GM12878 (cell line): ENCODE results near the gene FAM53B. TPM values are rescaled to one million over a fixed set of nuclear protein-coding genes. Genes with fewer than 3 reads are reported as not detected.

Experiments used
- ATAC-seq: fragments of 200-7000 bp; cut with Tn5 transposase; 3 replicates; pipeline ENCODE4 v1.9.1; 2020; ENCODE audit warnings: mild to moderate bottlenecking, moderate library complexity
- BruUV-seq: library from RNA; stranded (reverse); fragments of 400-500 nt; replicated peaks from 2 replicates; lab custom pipeline; 2021; lab: Mats Ljungman, UMichigan
- CTCF ChIA-PET: fragments of 300-600 bp; sonication (Branson Sonifier 250); formaldehyde crosslinking; extraction: SDS; loops from one replicate; lab custom pipeline; 2021; ENCODE audit warnings: inconsistent platforms; lab: Yijun Ruan, JAX
- POLR2A ChIA-PET: fragments of 350-600 bp; formaldehyde crosslinking; extraction: SDS; loops from one replicate; lab custom pipeline; 2021; ENCODE audit warnings: inconsistent platforms; lab: Charles Lee
- RAD21 ChIA-PET: fragments of 300-600 bp; sonication (Branson Sonifier 250); formaldehyde crosslinking; loops from one replicate; lab custom pipeline; 2023; ENCODE audit warnings: antibody characterized with exemption; ENCODE audit not compliant: unreplicated experiment; lab: Charles Lee
- SMC1A ChIA-PET: fragments of 300-600 bp; sonication (Branson Sonifier 250); formaldehyde crosslinking; loops from one replicate; lab custom pipeline; 2023; ENCODE audit not compliant: unreplicated experiment, uncharacterized antibody; lab: Charles Lee
- DNase-seq: peaks from one replicate; pipeline ENCODE4 v3.0.0-alpha.2; 2011; ENCODE audit warnings: low read depth, low spot score
- FAIRE-seq: peaks from 3 replicates; lab custom pipeline; 2011; peaks lifted over from hg19 to GRCh38; lab: Jason Lieb, UNC
- H2AFZ ChIP-seq: 2 replicates; pipeline ENCODE4 v1.6.0; 2011; ENCODE audit warnings: low read depth, low read length, control low read depth; ENCODE audit not compliant: control insufficient read depth
- H3K27ac ChIP-seq: 2 replicates; pipeline ENCODE4 v1.5.1; 2011; ENCODE audit warnings: control low read depth; ENCODE audit not compliant: control insufficient read depth, insufficient read depth
- H3K27me3 ChIP-seq, 2 experiments: replicated peaks in 1 of 2; 2 replicates each; pipeline versions ENCODE4 v1.6.0 to v1.6.1; 2011; ENCODE audit warnings: low read length in 1 of 2; ENCODE audit not compliant: control insufficient read depth in 2 of 2, insufficient read depth in 2 of 2
- H3K36me3 ChIP-seq, 2 experiments: 2 replicates each; pipeline ENCODE4 v1.5.1; 2011; ENCODE audit warnings: low read length in 1 of 2; ENCODE audit not compliant: control insufficient read depth in 2 of 2, insufficient read depth in 2 of 2
- H3K4me1 ChIP-seq: 2 replicates; pipeline ENCODE4 v1.6.1; 2011; ENCODE audit warnings: mild to moderate bottlenecking, low read length, moderate library complexity, mixed read lengths; ENCODE audit not compliant: control insufficient read depth, insufficient read depth
- H3K4me2 ChIP-seq: 2 replicates; pipeline ENCODE4 v1.6.0; 2011; ENCODE audit warnings: control low read depth; ENCODE audit not compliant: control insufficient read depth, insufficient read depth
- H3K4me3 ChIP-seq: fragments of 200-600 bp; sonication (generic); 2 replicates; pipeline ENCODE4 v1.5.1; 2016
- H3K79me2 ChIP-seq: 2 replicates; pipeline ENCODE4 v1.6.0; 2011; ENCODE audit warnings: low read length; ENCODE audit not compliant: control insufficient read depth, insufficient read depth
- H3K9ac ChIP-seq: 2 replicates; pipeline ENCODE4 v1.8.0; 2011; ENCODE audit warnings: low read length, control low read depth, mixed read lengths; ENCODE audit not compliant: control insufficient read depth, insufficient read depth
- H3K9me3 ChIP-seq: replicated peaks from 3 replicates; pipeline ENCODE4 v1.5.1; 2011; ENCODE audit warnings: mild to moderate bottlenecking, low read length; ENCODE audit not compliant: control insufficient read depth, insufficient read depth
- H4K20me1 ChIP-seq: 2 replicates; pipeline ENCODE4 v1.6.0; 2011; ENCODE audit not compliant: control insufficient read depth, insufficient read depth
- CBX3 ChIP-seq: fragments of 200-600 bp; sonication (generic); IDR thresholded peaks from 2 replicates; pipeline ENCODE4 v1.6.1; 2016; ENCODE audit warnings: low read depth, borderline replicate concordance
- CBX5 ChIP-seq: sonication (generic); IDR thresholded peaks from 2 replicates; pipeline ENCODE4 v1.6.1; 2016; ENCODE audit warnings: low read depth, moderate library complexity, mild to moderate bottlenecking, inconsistent platforms
- E4F1 ChIP-seq: fragments of 450-650 bp; IDR thresholded peaks from 2 replicates; pipeline ENCODE4 v1.6.1; 2018; ENCODE audit warnings: borderline replicate concordance, mild to moderate bottlenecking; ENCODE audit not compliant: partially characterized antibody
- ELK1 ChIP-seq: IDR thresholded peaks from 2 replicates; pipeline ENCODE4 v1.6.1; 2012; ENCODE audit warnings: low read depth, low read length, improper control_type of control experiment
- EP300 ChIP-seq, 2 experiments: fragments of 150-350 bp in 1 of 2; IDR thresholded peaks; 2 replicates each; pipeline ENCODE4 v1.6.1; 2011 to 2012; ENCODE audit warnings: low read depth in 2 of 2, low read length in 2 of 2, borderline replicate concordance in 1 of 2, improper control_type of control experiment in 1 of 2, inconsistent platforms in 1 of 2; ENCODE audit not compliant: control insufficient read depth in 1 of 2
- ETV6 ChIP-seq, 2 experiments: fragments of 450-650 bp in 1 of 2; IDR thresholded peaks in 1 of 2; conservative IDR thresholded peaks in 1 of 2; 2 replicates each; pipeline ENCODE4 v1.6.1; 2014; ENCODE audit warnings: antibody characterized with exemption in 1 of 2, borderline replicate concordance in 1 of 2, low read depth in 1 of 2, mild to moderate bottlenecking in 1 of 2, moderate library complexity in 1 of 2
- NFIC ChIP-seq: IDR thresholded peaks from 2 replicates; pipeline ENCODE4 v1.6.1; 2012; ENCODE audit warnings: low read depth, mild to moderate bottlenecking, inconsistent platforms, low read length, moderate library complexity
- PAX5 ChIP-seq: IDR thresholded peaks from 2 replicates; pipeline ENCODE4 v1.6.1; 2011; ENCODE audit warnings: low read depth, low read length, borderline replicate concordance
- PAX8 ChIP-seq: fragments of 450-650 bp; IDR thresholded peaks from 2 replicates; pipeline ENCODE4 v1.6.1; 2017; ENCODE audit warnings: mild to moderate bottlenecking, moderate library complexity
- RBBP5 ChIP-seq: fragments of 200-600 bp; sonication (generic); conservative IDR thresholded peaks from 2 replicates; pipeline ENCODE4 v1.6.1; 2016
- SIX5 ChIP-seq: IDR thresholded peaks from 2 replicates; pipeline ENCODE4 v1.6.1; 2011; ENCODE audit warnings: mild to moderate bottlenecking, low read depth, low read length, moderate library complexity; ENCODE audit not compliant: severe bottlenecking
- SREBF2 ChIP-seq: IDR thresholded peaks from 2 replicates; pipeline ENCODE4 v1.6.1; 2012; ENCODE audit warnings: mild to moderate bottlenecking, low read length
- TARDBP ChIP-seq: IDR thresholded peaks from 2 replicates; pipeline ENCODE4 v1.6.1; 2016; ENCODE audit warnings: borderline replicate concordance
- TCF7 ChIP-seq: IDR thresholded peaks from 2 replicates; pipeline ENCODE4 v1.6.1; 2014; ENCODE audit warnings: antibody characterized with exemption, borderline replicate concordance
- ZBED1 ChIP-seq: IDR thresholded peaks from 2 replicates; pipeline ENCODE4 v1.6.1; 2016; ENCODE audit warnings: borderline replicate concordance
- WGBS: methylation state at CpG from one replicate; pipeline ENCODE4 v1.1.6; 2016; ENCODE audit warnings: low lambda C conversion rate; ENCODE audit not compliant: insufficient replicate concordance, insufficient coverage; ENCODE audit errors: missing lambda C conversion rate; 5-methylcytosine and 5-hydroxymethylcytosine counted together
- in situ Hi-C: fragments of 300-500 bp; cut with MboI; formaldehyde crosslinking; loops from 9 replicates; pipeline ENCODE4 v1.14.3; 2018; ENCODE audit warnings: mixed read lengths
- intact Hi-C: fragments of 100-400 bp; cut with micrococcal nuclease; formaldehyde crosslinking; loops from one replicate; pipeline ENCODE4 v1.14.2; 2022; ENCODE audit not compliant: unreplicated experiment
- polyA plus RNA-seq, 11 experiments: library from polyadenylated mRNA; depleted of rRNA in 4 of 11; unstranded in 6 of 11; stranded (reverse) in 5 of 11; fragments of >200 nt; fragmentation: Nextera tagmentation in 4 of 11; fragmentation: Illumina TruSeq in 1 of 11; extraction: Ambion mirVana in 4 of 11; extraction: Trizol in 1 of 11; gene quantifications; 1 replicate in 1 of 11; 2 replicates in 10 of 11; pipeline versions ENCODE4 v1.2.1 to v1.2.3, GENCODE V29; 2011 to 2016; ENCODE audit warnings: inconsistent platforms in 2 of 11, missing spikeins in 2 of 11, low read depth in 1 of 11
- total RNA-seq, 4 experiments: library from RNA; depleted of rRNA in 3 of 4; stranded (reverse); fragments of >200 nt in 3 of 4; fragmentation: Illumina TruSeq in 1 of 4; extraction: Trizol in 1 of 4; gene quantifications; 2 replicates each; pipeline versions ENCODE4 v1.2.1 to v1.2.3, GENCODE V29; 2013 to 2021

Gene FAM53B
- total and polyA plus RNA-seq, 10 of the 15 experiments (the other 5 are each of a cell fraction or from before 2014, with no cell fraction given), result 0.05 to 26.3 (median 8.1) TPM

- no peak overlapping the region for H3K9ac ChIP-seq
- no TSS peak for BruUV-seq
- no peak for TF ChIP-seq EP300 (IDR thresholded peaks at IDR 0.05; ENCODE audit: borderline replicate concordance in 1 of 2, control insufficient read depth in 1 of 2, low read depth in 2 of 2, low read length in 2 of 2)
- no peak for TF ChIP-seq SREBF2
- no peak for TF ChIP-seq TARDBP
- no peak for TF ChIP-seq ZBED1
- TF ChIP-seq PAX5, result no peak
- TF ChIP-seq TCF7, result no peak
- TF ChIP-seq RBBP5, result no peak
- TF ChIP-seq E4F1, result no peak
- TF ChIP-seq CBX3, result no peak
- TF ChIP-seq PAX8, result no peak
- no peak for TF ChIP-seq ETV6 (conservative IDR thresholded peaks at IDR 0.05 in 1 of 2, IDR thresholded peaks at IDR 0.05 in 1 of 2; ENCODE audit: borderline replicate concordance in 1 of 2, low read depth in 1 of 2)
- no peak for TF ChIP-seq CBX5
- TF ChIP-seq NFIC, result no peak
- no peak for TF ChIP-seq SIX5
- TF ChIP-seq ELK1, result no peak
- TF ChIP-seq, all 136 proteins: peak for 0
- intact Hi-C loops (no loop called here), in situ Hi-C loops (no loop called here)
- Histone ChIP-seq H3K4me3 (no peak overlapping the region), H3K27me3 (no peaks in the 10 kb centered on the region), H3K4me2 (no peak overlapping the region), H3K36me3 (peaks cover 0 to 8% of the 10 kb centered on the region in 2 experiments; a peak in 2 of 4 replicates), H3K27ac (no peak overlapping the region), H3K9me3 (peaks cover 4% of the 10 kb centered on the region; the same call in 1 of the 3 replicates), H2AFZ (no peak overlapping the region), H4K20me1 (no peaks in the 10 kb centered on the region; the same call in 1 of the 2 replicates), H3K79me2 (no peaks in the 10 kb centered on the region; the same call in 1 of the 2 replicates), H3K4me1 (peaks cover 17% of the 10 kb centered on the region)
- DNase-seq, result no peak
- WGBS, result 97% methylated on average over 5 of the region's 5 CpGs
- RAD21 ChIA-PET, result no interaction called here
- POLR2A ChIA-PET, result no interaction called here
- CTCF ChIA-PET, result no interaction called here
- no peak for ATAC-seq
- no peak for FAIRE-seq
- SMC1A ChIA-PET, result no interaction called here
Measured at GRCh38 chr10:124630551-124630950, 113.6 kb downstream of the FAM53B start.
